ENCODE results near the gene ELAPOR1. TPM values are rescaled to one million over a fixed set of nuclear protein-coding genes. Genes with fewer than 3 reads are reported as not detected.

ELAPOR1 gene
- total RNA-seq, 6 donors from 2014 or later = 14.7 to 49.3 (median 24.4) TPM

DNA sequence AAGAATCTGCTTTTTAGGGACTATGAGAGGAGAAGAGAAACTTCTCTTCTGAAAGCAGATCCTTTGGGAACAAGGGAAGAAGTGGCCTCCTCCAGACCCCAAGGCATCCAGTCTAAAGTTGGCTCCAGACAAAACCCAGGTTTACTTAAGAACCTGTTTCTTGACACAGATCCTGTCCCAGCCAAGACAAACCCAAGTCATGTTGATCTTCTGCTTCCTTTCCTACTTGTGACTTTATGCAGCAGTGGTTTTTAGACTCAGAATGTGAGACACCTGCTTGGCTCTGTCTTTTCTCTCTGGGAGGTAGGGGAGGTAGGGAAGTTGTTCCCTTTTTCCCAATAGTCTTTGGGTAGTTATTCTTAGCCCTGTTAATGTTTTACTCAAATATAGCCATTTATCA is 38.3 kb downstream of the ELAPOR1 start:
- Histone ChIP-seq H3K4me1 (peaks cover 0 to 11% (median 5%) of the 10 kb centered on the region in 4 donors), H3K4me3 (no peak overlapping the region), H3K9me3 (no peaks in the 10 kb centered on the region), H3K27ac (no peak overlapping the region), H3K36me3 (no peaks in the 10 kb centered on the region), H3K27me3 (no peaks in the 10 kb centered on the region)
- TF ChIP-seq POLR2A (IDR thresholded peaks at IDR 0.05) (no peak), EP300 (IDR thresholded peaks at IDR 0.05) (no peak), POLR2AphosphoS5 (IDR thresholded peaks at IDR 0.05) (no peak), CTCF (IDR thresholded peaks at IDR 0.05) (no peak)
- DNase-seq (no peak), ATAC-seq (ENCODE audit: low FRiP score in 2 of 2) (no peak)

DNA sequence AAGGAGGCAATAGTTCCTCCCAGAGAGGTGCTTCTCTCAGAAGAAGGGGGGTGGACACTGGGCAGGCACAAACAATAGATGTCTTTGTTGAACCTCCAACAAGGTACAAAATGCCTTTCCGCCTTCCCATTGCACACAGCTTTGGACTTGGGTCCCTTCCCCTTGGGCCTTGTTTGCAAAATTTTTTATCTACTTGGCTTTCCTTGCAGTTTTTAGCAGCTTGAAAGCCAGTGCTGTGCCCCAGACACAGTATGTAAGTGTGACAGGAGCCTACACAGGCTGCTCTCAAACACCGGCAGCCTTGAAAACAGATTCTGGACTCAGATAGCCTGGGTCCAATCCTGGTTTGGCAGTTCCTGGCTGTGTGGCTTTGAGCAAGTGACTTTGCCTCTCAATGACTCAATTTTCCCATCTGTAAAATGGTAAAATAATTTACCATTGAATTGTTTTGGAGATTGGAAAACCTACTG is 43.0 kb downstream of the ELAPOR1 start:
- Histone ChIP-seq H3K4me3 (no peak overlapping the region), H3K27ac (no peak overlapping the region), H3K4me1 (peaks cover 6 to 9% (median 8%) of the 10 kb centered on the region in 4 donors), H3K36me3 (no peaks in the 10 kb centered on the region), H3K9me3 (no peaks in the 10 kb centered on the region), H3K27me3 (no peaks in the 10 kb centered on the region)
- 90 to 100% methylated on average over 2 of the region's 2 CpGs for WGBS, 2 donors
- ATAC-seq (ENCODE audit: low FRiP score in 2 of 2) = no peak
- no peak for TF ChIP-seq EP300 (IDR thresholded peaks at IDR 0.05)
- no peak for TF ChIP-seq CTCF (IDR thresholded peaks at IDR 0.05)
- no peak for DNase-seq

DNA sequence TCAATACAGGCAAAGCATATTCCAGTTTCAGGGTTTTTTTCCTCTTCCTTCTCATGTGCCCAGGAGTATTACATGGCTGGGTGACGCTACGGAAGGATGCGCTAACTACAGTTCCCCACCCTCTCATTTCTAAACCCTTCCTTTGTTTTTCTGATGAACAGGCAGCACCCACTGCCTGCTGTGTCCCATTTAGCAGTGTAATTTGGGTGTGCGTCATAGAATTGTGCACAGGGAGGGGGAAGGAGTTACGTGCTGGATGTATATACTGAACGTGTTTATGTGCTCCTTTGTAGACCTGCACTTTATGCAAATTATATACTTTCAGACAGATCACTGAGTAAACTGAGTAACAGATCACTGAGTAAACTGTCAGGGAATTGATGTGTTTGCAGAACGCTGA is 44.5 kb downstream of the ELAPOR1 start:
- no peak for DNase-seq
- TF ChIP-seq CTCF (IDR thresholded peaks at IDR 0.05) (no peak), POLR2A (IDR thresholded peaks at IDR 0.05) (no peak), POLR2AphosphoS5 (IDR thresholded peaks at IDR 0.05) (no peak), EP300 (IDR thresholded peaks at IDR 0.05) (no peak)
- Histone ChIP-seq H3K4me3 (no peak overlapping the region), H3K36me3 (no peaks in the 10 kb centered on the region), H3K27ac (no peak overlapping the region), H3K9me3 (no peaks in the 10 kb centered on the region), H3K27me3 (no peaks in the 10 kb centered on the region), H3K4me1 (peaks cover 19 to 21% (median 21%) of the 10 kb centered on the region in 4 donors)
- 87 to 93% methylated on average over 7 of the region's 7 CpGs for WGBS, 2 donors
- no peak for ATAC-seq (ENCODE audit: low FRiP score in 2 of 2)

DNA sequence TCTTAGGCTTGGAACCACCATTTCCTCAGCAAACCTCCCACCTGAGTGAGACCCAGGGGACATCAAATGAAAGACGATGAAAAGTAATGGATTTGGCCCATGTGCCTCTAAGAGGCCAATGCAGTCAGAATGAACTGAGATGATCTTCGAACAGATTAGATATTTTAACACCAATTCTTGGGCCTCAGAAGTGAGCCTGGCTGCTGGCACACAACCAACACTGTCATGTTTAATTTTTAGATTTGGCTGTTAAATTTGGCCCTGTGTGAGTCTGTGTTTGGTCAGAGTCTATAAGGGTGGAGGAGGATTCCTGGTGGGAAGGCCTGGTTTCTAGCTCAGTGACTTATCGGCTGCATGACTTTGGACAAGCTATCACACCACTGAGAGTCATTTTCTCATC is 45.4 kb downstream of the ELAPOR1 start:
- no peaks in the 10 kb centered on the region for H3K27me3 ChIP-seq
- TF ChIP-seq POLR2AphosphoS5 (IDR thresholded peaks at IDR 0.05) (no peak), POLR2A (IDR thresholded peaks at IDR 0.05) (no peak), EP300 (IDR thresholded peaks at IDR 0.05) (no peak), CTCF (IDR thresholded peaks at IDR 0.05) (no peak)
- DNase-seq (no peak), ATAC-seq (ENCODE audit: low FRiP score in 2 of 2) (no peak)
- 88 to 93% methylated on average over 3 of the region's 3 CpGs for WGBS, 2 donors
- no peak overlapping the region for H3K27ac ChIP-seq
- H3K9me3 ChIP-seq = no peaks in the 10 kb centered on the region
- peaks cover 20 to 27% (median 26%) of the 10 kb centered on the region in 4 donors for H3K4me1 ChIP-seq
- H3K4me3 ChIP-seq = no peak overlapping the region
- no peaks in the 10 kb centered on the region for H3K36me3 ChIP-seq

DNA sequence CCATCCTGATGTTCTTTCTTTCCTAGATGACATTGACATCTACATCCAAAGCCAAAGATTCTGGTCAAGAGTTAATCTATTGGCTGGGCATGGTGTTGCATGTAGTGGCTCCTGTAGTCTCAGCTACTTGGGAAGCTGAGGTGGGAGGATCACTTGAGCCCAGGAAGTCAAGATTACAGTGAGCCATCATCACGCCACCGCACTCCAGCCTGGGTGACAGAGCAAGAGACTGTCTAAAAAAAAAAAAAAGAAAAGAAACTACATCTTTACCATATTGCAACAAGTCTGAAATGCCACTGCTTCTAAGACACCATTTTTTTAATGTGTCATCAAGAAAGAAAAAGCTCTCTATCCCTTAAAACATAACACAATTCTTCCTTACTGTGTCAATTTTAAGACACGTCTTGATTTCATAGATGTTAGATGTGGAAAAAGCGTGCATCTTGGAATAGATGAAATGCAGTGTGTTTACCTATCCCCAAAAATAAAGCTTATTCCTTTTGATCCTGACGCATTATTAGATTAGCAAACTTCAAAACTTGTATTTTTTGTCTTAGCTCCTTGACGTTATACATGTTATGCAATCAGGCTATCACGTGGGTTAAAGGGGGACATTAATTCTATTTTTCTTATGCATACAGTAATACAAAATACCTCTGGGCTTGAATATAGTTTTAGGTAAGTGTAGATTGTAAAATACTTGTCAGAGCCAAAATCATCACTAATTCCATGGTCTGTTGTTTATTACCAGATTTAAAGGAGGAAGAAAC is 46.3 kb downstream of the ELAPOR1 start:
- Histone ChIP-seq H3K36me3 (no peaks in the 10 kb centered on the region), H3K9me3 (no peaks in the 10 kb centered on the region), H3K4me3 (no peak overlapping the region), H3K4me1 (peaks cover 20 to 27% (median 26%) of the 10 kb centered on the region in 4 donors), H3K27me3 (no peaks in the 10 kb centered on the region), H3K27ac (no peak overlapping the region)
- no peak for TF ChIP-seq CTCF (IDR thresholded peaks at IDR 0.05)
- TF ChIP-seq EP300 (IDR thresholded peaks at IDR 0.05) = no peak
- TF ChIP-seq POLR2A (IDR thresholded peaks at IDR 0.05) = no peak
- no peak for TF ChIP-seq POLR2AphosphoS5 (IDR thresholded peaks at IDR 0.05)
- DNase-seq (no peak), ATAC-seq (ENCODE audit: low FRiP score in 2 of 2) (no peak)
- 68 to 78% methylated on average over 7 of the region's 7 CpGs for WGBS, 2 donors
